ENCODE measurements around the gene SLC25A48.

The SLC25A48 gene

DNA sequence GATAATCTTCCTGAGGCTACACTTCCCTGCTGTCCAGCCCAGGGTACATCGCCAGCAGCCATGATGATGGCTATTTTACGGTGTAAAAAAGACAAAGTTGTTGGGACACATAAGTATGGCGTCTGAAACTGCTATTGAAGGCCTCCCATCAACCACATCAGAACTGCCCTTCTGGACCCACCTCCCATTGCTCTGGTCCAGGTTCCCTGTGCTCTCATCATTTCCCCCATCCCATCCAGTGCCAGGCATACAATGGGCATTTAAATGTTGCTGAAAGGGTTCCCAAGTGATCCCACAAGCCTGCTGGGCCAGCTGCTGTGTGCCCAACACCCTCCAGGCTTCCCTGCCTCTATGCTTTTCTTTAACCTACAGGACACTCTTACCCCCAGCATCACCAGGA lies 50.6 kb downstream of the SLC25A48 start:
- Histone ChIP-seq H3K4me3 (no peak overlapping the region), H3K36me3 (ENCODE audit: insufficient read depth, low read length) (no peaks in the 10 kb centered on the region), H3K9me3 (ENCODE audit: low read depth, low read length) (no peaks in the 10 kb centered on the region), H3K27ac (no peak overlapping the region), H3K9ac (ENCODE audit: insufficient read length) (no peak overlapping the region)
- TF ChIP-seq EZH2 (IDR thresholded peaks at IDR 0.05): no peak
- TF ChIP-seq FOXP2 (optimal IDR thresholded peaks at IDR 0.05; ENCODE audit: control extremely low read depth, extremely low read length, insufficient read depth): no peak
- no peak for TF ChIP-seq POLR2AphosphoS5 (IDR thresholded peaks at IDR 0.05; ENCODE audit: borderline replicate concordance, low read depth, low read length)
- no peak for DNase-seq (ENCODE audit: low read depth, low spot score)

DNA sequence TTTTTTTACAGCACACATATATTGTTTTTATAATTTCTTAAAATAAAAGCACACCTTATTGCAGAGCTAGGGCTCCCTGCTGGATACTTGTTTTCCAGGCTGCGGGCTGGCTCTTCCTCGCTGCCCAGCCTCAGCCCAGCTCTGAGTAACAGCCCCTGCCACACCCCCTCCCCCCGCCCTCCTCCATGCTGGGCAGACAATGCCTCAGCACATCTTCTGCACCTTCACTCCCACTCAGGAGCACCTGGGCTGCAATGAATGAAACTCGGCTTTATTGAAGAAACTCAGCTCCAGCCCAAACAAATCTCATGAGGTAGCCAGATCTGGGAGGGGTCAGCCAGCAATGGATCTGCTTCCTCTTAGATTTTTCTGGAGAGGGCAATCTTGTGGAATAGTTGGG lies 51.7 kb downstream of the SLC25A48 start:
- DNase-seq (ENCODE audit: low read depth, low spot score): no peak
- TF ChIP-seq POLR2AphosphoS5 (IDR thresholded peaks at IDR 0.05; ENCODE audit: borderline replicate concordance, low read depth, low read length): no peak
- TF ChIP-seq EZH2 (IDR thresholded peaks at IDR 0.05): no peak
- no peak for TF ChIP-seq FOXP2 (optimal IDR thresholded peaks at IDR 0.05; ENCODE audit: control extremely low read depth, extremely low read length, insufficient read depth)
- no peak overlapping the region for H3K4me3 ChIP-seq
- no peak overlapping the region for H3K9ac ChIP-seq (ENCODE audit: insufficient read length)
- no peak overlapping the region for H3K27ac ChIP-seq
- H3K36me3 ChIP-seq (ENCODE audit: insufficient read depth, low read length): no peaks in the 10 kb centered on the region
- H3K9me3 ChIP-seq (ENCODE audit: low read depth, low read length): no peaks in the 10 kb centered on the region

DNA sequence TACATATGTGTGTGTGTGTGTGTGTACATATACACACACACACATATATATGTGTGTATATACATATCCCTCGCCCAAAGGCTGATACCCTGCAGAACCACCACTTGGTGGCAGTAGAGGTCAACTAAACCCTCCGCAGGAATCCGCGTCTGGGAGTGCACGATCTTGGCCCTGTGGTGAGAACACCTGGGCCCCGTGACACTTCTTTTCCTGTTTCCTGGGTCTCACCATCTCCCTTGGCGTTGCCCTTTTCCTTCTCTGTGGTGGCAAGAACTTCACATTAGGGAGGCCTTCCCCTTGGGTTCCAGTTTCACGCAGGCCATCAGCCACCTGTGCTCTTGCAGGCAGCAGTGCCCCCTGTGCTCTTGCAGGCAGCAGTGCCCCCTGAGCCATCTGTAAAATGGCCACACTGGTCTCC lies 53.0 kb downstream of the SLC25A48 start:
- no peaks in the 10 kb centered on the region for H3K9me3 ChIP-seq (ENCODE audit: low read depth, low read length)
- H3K9ac ChIP-seq (ENCODE audit: insufficient read length): no peak overlapping the region
- no peaks in the 10 kb centered on the region for H3K36me3 ChIP-seq (ENCODE audit: insufficient read depth, low read length)
- peak; percentile 8 for DNase-seq (ENCODE audit: low read depth, low spot score)
- no peak overlapping the region for H3K4me3 ChIP-seq
- no peak overlapping the region for H3K27ac ChIP-seq
- no peak for TF ChIP-seq POLR2AphosphoS5 (IDR thresholded peaks at IDR 0.05; ENCODE audit: borderline replicate concordance, low read depth, low read length)
- TF ChIP-seq EZH2 (IDR thresholded peaks at IDR 0.05): no peak
- TF ChIP-seq FOXP2 (optimal IDR thresholded peaks at IDR 0.05; ENCODE audit: control extremely low read depth, extremely low read length, insufficient read depth): no peak

DNA sequence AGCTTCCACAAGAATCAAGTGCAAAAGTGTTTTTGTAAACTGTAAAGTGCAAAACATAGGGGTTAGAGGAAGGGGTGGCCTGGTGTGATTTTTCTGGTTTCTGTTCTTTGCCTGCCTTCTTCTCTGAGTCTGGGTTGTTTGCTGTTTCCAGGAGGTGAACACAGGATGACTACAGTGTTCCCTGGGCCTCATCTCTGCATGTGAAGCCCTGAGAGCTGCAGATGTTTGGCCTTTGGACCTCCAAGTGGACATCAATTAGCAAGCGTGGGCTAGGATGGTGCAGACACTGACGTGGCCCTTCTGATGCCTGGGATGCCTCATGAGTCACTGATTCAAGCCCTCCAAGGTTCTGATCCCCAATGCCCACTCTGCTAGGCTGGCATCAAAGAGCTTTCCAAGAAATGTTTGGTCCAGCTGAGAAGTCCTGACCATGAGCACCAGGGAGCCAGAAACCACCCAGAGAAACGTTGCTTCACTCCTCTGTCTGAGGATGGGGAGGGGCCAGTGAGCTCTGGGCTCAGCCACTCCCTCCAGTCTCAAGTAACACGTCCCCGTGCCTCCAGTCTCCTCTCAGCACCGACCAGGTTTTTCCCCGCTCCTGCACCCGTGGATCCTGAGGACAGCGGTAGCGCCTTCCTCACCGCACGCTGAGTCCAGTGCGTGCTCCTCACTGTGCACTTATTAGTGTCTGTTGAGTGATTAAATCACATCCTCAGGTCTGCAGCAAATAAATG lies 53.6 kb downstream of the SLC25A48 start:
- no peak overlapping the region for H3K4me3 ChIP-seq
- no peak overlapping the region for H3K9ac ChIP-seq (ENCODE audit: insufficient read length)
- no peak overlapping the region for H3K27ac ChIP-seq
- H3K36me3 ChIP-seq (ENCODE audit: insufficient read depth, low read length): no peaks in the 10 kb centered on the region
- no peak for DNase-seq (ENCODE audit: low read depth, low spot score)
- no peaks in the 10 kb centered on the region for H3K9me3 ChIP-seq (ENCODE audit: low read depth, low read length)
- TF ChIP-seq FOXP2 (optimal IDR thresholded peaks at IDR 0.05; ENCODE audit: control extremely low read depth, extremely low read length, insufficient read depth): no peak
- no peak for TF ChIP-seq EZH2 (IDR thresholded peaks at IDR 0.05)
- TF ChIP-seq POLR2AphosphoS5 (IDR thresholded peaks at IDR 0.05; ENCODE audit: borderline replicate concordance, low read depth, low read length): no peak

DNA sequence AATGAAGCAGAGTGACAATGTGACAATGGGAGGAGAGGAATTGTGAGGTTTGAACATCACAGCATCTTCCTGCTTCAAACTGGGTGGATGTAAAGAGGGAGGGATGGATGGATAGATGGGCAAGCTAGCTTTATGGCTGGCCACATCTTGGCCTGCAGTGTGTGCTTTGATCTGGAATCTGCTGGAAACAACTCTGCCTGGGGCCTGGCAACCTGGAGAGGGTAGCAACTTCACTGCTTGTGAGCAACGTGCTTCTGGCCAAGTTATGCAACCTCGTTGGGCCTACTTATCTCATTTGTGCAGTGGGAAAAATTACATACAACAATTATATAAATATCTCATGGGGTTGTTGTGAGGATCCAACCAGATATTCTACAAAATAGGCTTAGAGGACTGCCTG lies 55.8 kb downstream of the SLC25A48 start:
- no peak overlapping the region for H3K4me3 ChIP-seq
- H3K36me3 ChIP-seq (ENCODE audit: insufficient read depth, low read length): no peaks in the 10 kb centered on the region
- TF ChIP-seq FOXP2 (optimal IDR thresholded peaks at IDR 0.05; ENCODE audit: control extremely low read depth, extremely low read length, insufficient read depth) (no peak), POLR2AphosphoS5 (IDR thresholded peaks at IDR 0.05; ENCODE audit: borderline replicate concordance, low read depth, low read length) (no peak), EZH2 (IDR thresholded peaks at IDR 0.05) (no peak)
- H3K27ac ChIP-seq: no peak overlapping the region
- H3K9ac ChIP-seq (ENCODE audit: insufficient read length): no peak overlapping the region
- H3K9me3 ChIP-seq (ENCODE audit: low read depth, low read length): no peaks in the 10 kb centered on the region
- DNase-seq (ENCODE audit: low read depth, low spot score): no peak

DNA sequence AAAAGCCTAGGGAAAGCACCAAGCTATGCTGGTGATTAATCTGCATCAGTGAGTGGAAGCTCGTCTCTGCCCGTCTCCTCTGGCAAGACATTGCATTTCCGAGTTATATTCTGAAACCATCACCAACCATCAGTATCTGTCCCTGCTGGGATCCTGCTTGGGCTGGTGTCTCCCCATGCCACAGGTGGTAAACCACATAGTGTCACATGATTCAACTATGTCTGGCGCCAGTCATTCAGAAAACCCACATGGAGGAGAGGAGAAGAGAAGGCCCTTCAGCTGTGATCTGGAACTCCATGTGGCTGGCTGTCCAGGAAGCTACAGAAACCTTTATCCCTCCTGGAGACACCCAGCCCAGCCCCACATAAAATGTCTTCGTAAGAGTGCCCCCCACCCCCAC lies 56.4 kb downstream of the SLC25A48 start:
- H3K36me3 ChIP-seq (ENCODE audit: insufficient read depth, low read length): no peaks in the 10 kb centered on the region
- no peak overlapping the region for H3K9ac ChIP-seq (ENCODE audit: insufficient read length)
- TF ChIP-seq FOXP2 (optimal IDR thresholded peaks at IDR 0.05; ENCODE audit: control extremely low read depth, extremely low read length, insufficient read depth) (no peak), POLR2AphosphoS5 (IDR thresholded peaks at IDR 0.05; ENCODE audit: borderline replicate concordance, low read depth, low read length) (no peak), EZH2 (IDR thresholded peaks at IDR 0.05) (no peak)
- no peak overlapping the region for H3K4me3 ChIP-seq
- no peak overlapping the region for H3K27ac ChIP-seq
- no peak for DNase-seq (ENCODE audit: low read depth, low spot score)
- H3K9me3 ChIP-seq (ENCODE audit: low read depth, low read length): no peaks in the 10 kb centered on the region

DNA sequence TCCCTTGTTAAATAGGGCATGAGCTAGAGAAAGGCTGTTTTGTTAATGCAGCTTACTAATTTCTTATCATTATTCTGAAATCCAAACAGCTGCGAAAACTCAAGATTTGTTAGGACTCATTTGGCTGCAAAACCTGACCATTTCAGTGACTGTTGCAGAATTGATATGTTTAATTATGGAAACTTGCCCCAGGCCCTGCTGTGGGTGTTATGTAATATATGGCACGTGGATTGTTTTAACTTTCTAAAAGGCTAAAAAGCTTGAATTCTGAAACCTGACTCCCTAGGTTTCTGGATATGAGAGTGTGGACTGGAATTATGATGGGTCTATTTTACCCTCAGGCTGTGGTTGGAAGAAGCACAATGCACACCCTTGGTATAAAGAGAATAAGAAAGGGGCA lies 56.8 kb downstream of the SLC25A48 start:
- H3K27ac ChIP-seq: no peak overlapping the region
- TF ChIP-seq POLR2AphosphoS5 (IDR thresholded peaks at IDR 0.05; ENCODE audit: borderline replicate concordance, low read depth, low read length) (no peak), FOXP2 (optimal IDR thresholded peaks at IDR 0.05; ENCODE audit: control extremely low read depth, extremely low read length, insufficient read depth) (no peak), EZH2 (IDR thresholded peaks at IDR 0.05) (no peak)
- no peaks in the 10 kb centered on the region for H3K9me3 ChIP-seq (ENCODE audit: low read depth, low read length)
- no peaks in the 10 kb centered on the region for H3K36me3 ChIP-seq (ENCODE audit: insufficient read depth, low read length)
- H3K4me3 ChIP-seq: no peak overlapping the region
- no peak overlapping the region for H3K9ac ChIP-seq (ENCODE audit: insufficient read length)
- DNase-seq (ENCODE audit: low read depth, low spot score): no peak

DNA sequence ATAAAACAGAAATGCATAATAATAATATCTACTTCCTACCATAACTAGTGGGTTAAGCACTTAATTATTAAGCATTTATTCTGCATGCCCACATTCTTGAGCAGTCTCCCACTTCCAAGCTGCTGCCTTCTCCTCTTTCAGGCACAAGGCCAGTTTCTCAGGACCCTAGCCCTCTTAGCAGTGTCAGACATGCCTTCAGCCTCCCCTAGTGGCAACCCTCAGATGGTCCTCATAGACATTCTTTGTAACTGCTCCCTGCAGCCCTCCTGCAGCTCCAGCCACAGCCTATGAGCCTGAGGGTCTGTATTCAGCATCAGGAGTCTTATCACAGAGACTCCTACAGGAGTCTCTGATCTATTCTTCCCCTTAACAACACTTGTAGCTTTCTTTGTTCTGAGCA lies 57.3 kb downstream of the SLC25A48 start:
- Histone ChIP-seq H3K27ac (no peak overlapping the region), H3K9me3 (ENCODE audit: low read depth, low read length) (no peaks in the 10 kb centered on the region), H3K9ac (ENCODE audit: insufficient read length) (no peak overlapping the region), H3K36me3 (ENCODE audit: insufficient read depth, low read length) (no peaks in the 10 kb centered on the region), H3K4me3 (no peak overlapping the region)
- no peak for DNase-seq (ENCODE audit: low read depth, low spot score)
- TF ChIP-seq EZH2 (IDR thresholded peaks at IDR 0.05): no peak
- TF ChIP-seq POLR2AphosphoS5 (IDR thresholded peaks at IDR 0.05; ENCODE audit: borderline replicate concordance, low read depth, low read length): no peak
- TF ChIP-seq FOXP2 (optimal IDR thresholded peaks at IDR 0.05; ENCODE audit: control extremely low read depth, extremely low read length, insufficient read depth): no peak

DNA sequence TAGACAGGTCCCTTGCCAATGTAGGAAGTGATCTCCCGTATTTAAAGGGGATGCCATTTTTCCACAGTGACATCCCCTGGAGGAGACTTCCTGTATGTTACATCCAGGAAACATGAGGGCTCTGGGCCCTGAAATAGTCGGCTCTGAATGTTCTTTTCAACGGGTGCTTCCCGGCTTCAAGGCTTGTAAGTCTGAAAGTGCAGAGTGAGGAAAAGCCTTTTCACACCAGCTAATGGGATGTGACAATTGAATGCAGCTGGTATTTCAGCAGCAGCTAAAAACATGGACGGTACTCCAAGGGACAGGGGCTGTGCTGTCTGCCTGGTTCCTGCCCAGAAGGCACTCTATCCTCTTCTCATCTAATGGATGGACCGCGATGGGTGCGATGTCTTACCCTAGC lies 59.8 kb downstream of the SLC25A48 start:
- TF ChIP-seq EZH2 (IDR thresholded peaks at IDR 0.05) (no peak), POLR2AphosphoS5 (IDR thresholded peaks at IDR 0.05; ENCODE audit: borderline replicate concordance, low read depth, low read length) (no peak), FOXP2 (optimal IDR thresholded peaks at IDR 0.05; ENCODE audit: control extremely low read depth, extremely low read length, insufficient read depth) (no peak)
- H3K9me3 ChIP-seq (ENCODE audit: low read depth, low read length): no peaks in the 10 kb centered on the region

More for the DNA sequence above, 59.8 kb downstream of the SLC25A48 start:
- no peaks in the 10 kb centered on the region for H3K36me3 ChIP-seq (ENCODE audit: insufficient read depth, low read length)
- DNase-seq (ENCODE audit: low read depth, low spot score): no peak
- H3K9ac ChIP-seq (ENCODE audit: insufficient read length): no peak overlapping the region
- no peak overlapping the region for H3K27ac ChIP-seq
- H3K4me3 ChIP-seq: no peak overlapping the region
